Occipital lobe (tissue), 2 donors: Measurements from ENCODE around the gene ATP10B. TPM values are rescaled to one million over a fixed set of nuclear protein-coding genes. Genes with fewer than 3 reads are reported as not detected.
"Not testable (repeated sequence)": the region's sequence is repeated elsewhere in the genome, so short reads cannot be mapped to it uniquely, and the experiment has no call there.

Experiments
- DNase-seq: peaks from one replicate; lab custom pipeline; 2025; lab: John Stamatoyannopoulos, UW
- total RNA-seq: library from RNA; depleted of rRNA; stranded (reverse); fragments of >200 nt; gene quantifications from one replicate; pipeline ENCODE4 v1.2.3, GENCODE V29; 2014

ATP10B gene
- total RNA-seq, 1 donor from 2014 or later = 4.7 TPM

- no peak for DNase-seq
Observed at GRCh38 chr5:160824301-160825001, 27.6 kb downstream of the ATP10B start.

GRCh38 chr5:160812996-160813395, 39.0 kb downstream of the ATP10B start:
- DNase-seq = not testable (repeated sequence)

DNA sequence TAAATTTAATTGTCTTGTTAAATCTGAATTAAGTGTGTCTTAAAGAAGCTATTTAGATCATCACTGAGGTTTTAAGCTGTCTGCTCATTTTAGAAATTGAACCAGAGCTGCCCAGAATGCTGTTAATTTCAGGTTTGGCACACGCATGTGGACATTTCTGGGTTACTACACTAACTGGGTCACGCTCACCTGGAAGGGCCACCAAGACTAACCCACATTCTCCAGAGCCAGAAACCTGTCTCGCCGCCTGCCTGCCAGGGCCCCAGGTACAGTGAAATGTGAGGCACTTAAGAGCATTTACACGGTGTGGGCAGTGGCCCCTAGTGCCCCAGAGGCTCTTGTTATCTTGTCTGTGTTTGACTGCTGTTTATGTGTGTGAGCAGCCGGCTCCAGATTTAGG, 46.6 kb downstream of the ATP10B start:
- DNase-seq = no peak

GRCh38 chr5:160802592-160802991, 49.4 kb downstream of the ATP10B start:
- DNase-seq = no peak

DNA sequence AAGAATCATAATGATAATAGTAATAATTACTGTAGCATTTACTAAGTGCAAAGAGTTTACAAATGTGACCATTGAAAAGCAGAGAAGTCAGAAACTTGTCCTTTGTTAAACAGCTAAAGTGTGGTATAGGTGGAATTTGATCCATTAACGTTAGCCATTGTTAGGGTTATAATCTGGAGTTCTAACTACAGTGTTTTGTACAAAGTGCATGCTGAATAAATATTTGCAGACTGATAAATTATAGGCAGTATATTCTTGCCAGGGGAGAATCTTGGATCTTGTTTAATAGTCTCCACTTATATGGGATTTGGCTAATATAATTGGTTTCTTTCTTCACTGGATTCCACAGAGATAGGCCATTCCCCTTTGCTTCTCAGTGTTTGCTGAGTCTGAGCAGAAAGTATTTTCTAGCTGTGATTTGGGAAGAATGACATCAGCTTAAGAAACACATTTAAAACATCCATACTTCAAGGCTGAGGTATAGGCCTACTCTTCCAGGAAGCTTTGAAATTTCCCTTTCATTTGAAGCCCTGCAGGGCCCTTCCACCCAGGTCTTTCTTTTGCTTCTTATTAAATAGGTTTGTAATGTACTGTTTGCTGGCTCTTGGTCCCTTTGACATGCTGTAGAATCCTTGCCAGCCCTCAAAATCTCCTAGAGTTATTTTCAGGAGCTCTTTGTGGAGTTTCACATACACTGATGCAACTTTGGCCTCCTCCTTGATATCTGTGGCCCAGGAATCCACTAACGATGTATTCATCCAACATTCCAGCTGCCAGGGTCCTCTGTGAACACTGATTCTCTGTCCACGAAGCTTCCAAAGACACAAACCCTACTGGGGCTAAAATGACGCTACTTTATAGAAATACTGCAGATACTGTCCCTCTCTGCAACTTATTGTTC, 51.4 kb downstream of the ATP10B start:
- no peak for DNase-seq

DNA sequence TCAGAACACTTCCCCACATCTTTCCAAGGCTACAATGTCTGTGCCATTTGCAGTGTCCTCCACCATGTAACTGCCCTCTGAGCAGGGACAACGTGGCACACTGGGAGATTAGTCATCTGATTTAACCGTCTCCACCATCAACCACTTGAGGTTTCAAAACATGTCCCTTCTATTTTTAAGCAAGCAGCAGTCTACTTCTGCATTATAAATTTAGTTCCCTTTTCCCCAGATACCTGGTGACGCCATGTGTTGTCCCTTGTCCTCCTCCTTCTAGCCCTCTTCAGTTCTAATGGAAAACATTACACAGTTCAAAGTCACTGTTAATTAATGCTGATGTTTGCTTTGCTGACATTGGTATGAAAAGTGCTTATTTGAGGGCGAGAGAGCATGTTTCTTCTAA, 52.8 kb downstream of the ATP10B start:
- DNase-seq = no peak

GRCh38 chr5:160797020-160797419, 55.0 kb downstream of the ATP10B start:
- DNase-seq = no peak

GRCh38 chr5:160793530-160793899, 58.5 kb downstream of the ATP10B start:
- no peak for DNase-seq

GRCh38 chr5:160792732-160793529, 59.1 kb downstream of the ATP10B start:
- no peak for DNase-seq

GRCh38 chr5:160792281-160792680, 59.7 kb downstream of the ATP10B start:
- no peak for DNase-seq

GRCh38 chr5:160789219-160789859, 62.7 kb downstream of the ATP10B start:
- no peak for DNase-seq

DNA sequence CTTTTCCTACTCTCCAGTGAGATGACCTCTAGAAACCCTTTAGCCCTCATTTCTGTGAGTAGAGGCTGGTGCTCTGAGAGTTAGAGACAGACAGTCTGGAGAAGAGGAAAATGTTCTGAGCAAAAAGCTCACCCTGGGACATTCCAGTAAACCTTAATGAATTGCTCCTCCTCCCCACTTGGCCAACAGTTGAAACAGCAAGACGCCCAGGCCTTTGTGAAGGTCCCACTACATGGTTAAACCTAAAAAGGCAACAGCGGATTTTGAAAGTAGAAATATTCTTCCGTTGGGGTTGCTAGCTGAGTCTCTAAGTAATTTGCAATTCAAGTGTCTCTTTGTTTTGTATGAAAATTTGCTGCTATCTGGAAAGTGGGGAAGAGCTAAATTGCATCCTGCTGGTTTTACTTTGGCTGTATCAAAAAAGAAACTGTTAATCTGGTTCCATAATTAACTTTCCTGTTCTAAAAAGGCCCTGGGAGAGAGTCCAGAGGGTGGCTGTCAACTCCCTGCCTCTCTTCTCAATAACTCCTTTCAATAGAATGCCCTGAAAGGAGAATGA, 63.8 kb downstream of the ATP10B start:
- no peak for DNase-seq

- DNase-seq = no peak
Observed at GRCh38 chr5:160787240-160787639, 64.8 kb downstream of the ATP10B start.

- no peak for DNase-seq
Observed at GRCh38 chr5:160774666-160775315, 77.2 kb downstream of the ATP10B start.

DNA sequence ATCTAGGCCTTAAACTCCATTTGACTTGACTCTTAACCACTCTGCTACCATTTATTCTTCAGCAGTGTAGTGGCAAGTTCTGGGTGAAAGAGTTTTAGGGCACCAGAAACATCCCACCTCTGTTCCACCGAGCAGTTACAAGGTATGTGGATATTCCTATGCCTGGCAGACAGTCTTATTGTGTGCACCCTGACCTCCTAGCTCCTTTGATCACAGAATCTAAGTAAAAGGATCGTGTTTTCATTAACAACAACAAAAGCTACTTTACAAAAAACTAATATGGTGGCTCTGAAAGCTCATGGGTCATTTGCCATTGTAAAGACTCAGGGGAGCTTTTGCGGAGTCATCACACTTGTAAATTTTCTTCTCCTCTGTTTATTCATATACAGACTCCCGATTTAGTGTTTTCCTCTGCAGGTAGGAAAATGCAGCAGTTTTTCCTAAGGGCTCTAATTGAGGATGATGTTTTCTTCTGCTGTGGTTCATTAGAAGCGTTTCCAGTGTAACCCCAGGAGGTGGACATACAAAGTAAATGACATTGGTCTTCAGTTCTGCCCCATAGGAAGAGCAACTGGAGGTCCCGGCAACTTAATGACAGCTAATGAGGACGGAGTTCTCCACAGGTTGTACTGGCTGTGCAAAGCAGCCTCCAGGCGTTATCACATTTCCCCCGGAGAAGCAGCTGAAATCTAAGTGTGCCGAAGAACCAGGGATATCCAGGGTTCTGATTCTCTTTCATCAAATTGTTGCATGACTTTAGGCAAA, 78.2 kb downstream of the ATP10B start:
- no peak for DNase-seq

DNA sequence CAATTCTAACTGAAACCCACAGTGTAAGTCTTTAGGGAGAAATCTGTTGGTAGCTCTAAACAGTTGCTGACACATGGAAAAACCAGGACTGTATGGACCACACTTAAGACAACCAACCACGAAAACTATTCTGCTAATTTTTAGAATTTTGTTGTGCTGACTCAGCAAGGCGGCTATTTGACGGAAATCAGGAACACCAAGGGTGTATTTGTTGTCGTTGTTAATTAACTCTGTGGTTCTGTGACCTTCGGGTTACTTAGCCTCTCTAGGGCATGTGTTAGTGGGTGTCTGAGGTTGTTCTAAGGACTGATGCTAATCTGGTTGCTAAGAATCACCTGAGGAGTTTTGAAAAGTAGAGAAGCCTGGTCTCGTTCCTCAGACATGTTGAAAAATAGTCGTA, 79.2 kb downstream of the ATP10B start:
- no peak for DNase-seq

GRCh38 chr5:160770718-160771117, 81.3 kb downstream of the ATP10B start:
- DNase-seq = no peak

GRCh38 chr5:160769301-160769700, 82.7 kb downstream of the ATP10B start:
- no peak for DNase-seq

DNA sequence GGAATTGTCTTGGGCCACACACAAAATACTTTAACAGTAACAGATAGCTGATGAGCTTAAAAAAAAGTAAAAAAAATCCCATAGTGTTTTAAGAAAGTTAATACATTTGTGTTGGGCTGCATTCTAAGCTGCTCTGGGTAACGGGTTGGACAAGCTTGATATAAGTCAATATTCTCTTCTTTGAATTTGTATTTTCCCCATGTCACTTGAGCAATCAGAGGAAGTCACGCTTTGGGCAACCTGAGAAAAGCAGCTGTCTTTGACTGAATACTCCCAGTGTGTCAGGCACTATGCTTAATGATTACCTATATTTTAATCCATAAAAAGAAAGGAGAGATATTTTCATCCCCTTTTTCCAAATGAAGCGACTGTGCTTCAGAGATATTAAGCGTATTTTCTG, 84.9 kb downstream of the ATP10B start:
- DNase-seq = no peak

- no peak for DNase-seq
Observed at GRCh38 chr5:160760008-160760407, 92.0 kb downstream of the ATP10B start.
